OCI-LY3 (cell line): ENCODE data around the gene KRT9.

Source experiments
- H2AFZ ChIP-seq: fragments of 200-600, 300-600 bp; shearing (Covaris generic); 2 replicates; pipeline ENCODE4 v1.6.0; 2014; ENCODE audit warnings: antibody characterized with exemption, low read depth, low read length
- H3K27ac ChIP-seq: fragments of 200-600, 300-600 bp; sonication (generic); 2 replicates; pipeline ENCODE4 v1.5.1; 2014; ENCODE audit warnings: mild to moderate bottlenecking, low read length, moderate library complexity, mixed read lengths
- H3K27me3 ChIP-seq: fragments of 200-600, 300-600 bp; sonication (generic); 2 replicates; pipeline ENCODE4 v1.6.1; 2014; ENCODE audit warnings: low read depth, low read length, mixed read lengths
- H3K36me3 ChIP-seq: fragments of 200-600, 300-600 bp; sonication (generic); replicated peaks from 2 replicates; pipeline ENCODE3; 2014; ENCODE audit warnings: low read depth, low read length, mixed read lengths
- H3K4me1 ChIP-seq: fragments of 300-600, 200-600 bp; sonication (generic); 2 replicates; pipeline ENCODE4 v1.6.1; 2014; ENCODE audit warnings: low read length, mixed read lengths
- H3K4me2 ChIP-seq: fragments of 200-600, 300-600 bp; sonication (generic); 2 replicates; pipeline ENCODE4 v1.6.1; 2014; ENCODE audit warnings: low read length, mixed read lengths
- H3K4me3 ChIP-seq: fragments of 300-600, 200-600 bp; sonication (generic); 2 replicates; pipeline ENCODE4 v1.5.1; 2014; ENCODE audit warnings: antibody characterized with exemption, mild to moderate bottlenecking, low read length, moderate library complexity
- H3K79me2 ChIP-seq: fragments of 300-600, 200-600 bp; shearing (Covaris generic); 2 replicates; pipeline ENCODE4 v1.6.1; 2014; ENCODE audit warnings: mild to moderate bottlenecking, low read length, mixed read lengths
- H3K9ac ChIP-seq: fragments of 300-600, 200-600 bp; shearing (Covaris generic); 2 replicates; pipeline ENCODE4 v1.6.0; 2014; ENCODE audit warnings: mild to moderate bottlenecking, low read length, moderate library complexity
- H3K9me3 ChIP-seq: fragments of 200-600, 300-600 bp; shearing (Covaris generic); 2 replicates; pipeline ENCODE4 v1.6.1; 2014; ENCODE audit warnings: low read length, mixed read lengths; ENCODE audit not compliant: insufficient read depth
- H4K20me1 ChIP-seq: fragments of 200-600, 300-600 bp; sonication (generic); 2 replicates; pipeline ENCODE4 v1.6.1; 2016; ENCODE audit warnings: low read length, mixed read lengths; ENCODE audit not compliant: insufficient read depth
- CTCF ChIP-seq: fragments of 200-600, 300-600 bp; sonication (generic); IDR thresholded peaks from 2 replicates; pipeline ENCODE4 v1.5.1; 2014; ENCODE audit warnings: antibody characterized with exemption, low read length, low read depth
- EZH2phosphoT487 ChIP-seq: fragments of 200-600 bp; shearing (Covaris generic); IDR thresholded peaks from 2 replicates; pipeline ENCODE4 v1.6.1; 2018; ENCODE audit warnings: antibody characterized with exemption, mixed run types, low read depth

Gene KRT9

GRCh38 chr17:41599680-41600079 lies 27.8 kb upstream of the KRT9 start:
- Histone ChIP-seq H3K9ac (no peak overlapping the region), H4K20me1 (no peaks in the 10 kb centered on the region), H3K36me3 (no peaks in the 10 kb centered on the region), H2AFZ (no peak overlapping the region), H3K9me3 (no peaks in the 10 kb centered on the region), H3K4me1 (no peaks in the 10 kb centered on the region), H3K79me2 (no peaks in the 10 kb centered on the region), H3K4me2 (no peak overlapping the region), H3K27ac (no peak overlapping the region), H3K4me3 (no peak overlapping the region), H3K27me3 (peaks cover 16% of the 10 kb centered on the region; the same call in 1 of the 2 replicates)
- TF ChIP-seq EZH2phosphoT487, result no peak
- TF ChIP-seq CTCF, result no peak

GRCh38 chr17:41595585-41595984 lies 23.7 kb upstream of the KRT9 start:
- H2AFZ ChIP-seq, result no peak overlapping the region
- no peak overlapping the region for H3K4me3 ChIP-seq
- H3K27ac ChIP-seq, result no peak overlapping the region
- no peaks in the 10 kb centered on the region for H3K36me3 ChIP-seq
- H3K4me2 ChIP-seq, result no peak overlapping the region
- H3K27me3 ChIP-seq, result 0 out of 2 replicates have a peak, but pooled peaks cover 9% of the 10 kb centered on the region
- TF ChIP-seq EZH2phosphoT487 (no peak), CTCF (no peak)
- no peaks in the 10 kb centered on the region for H4K20me1 ChIP-seq
- H3K4me1 ChIP-seq, result no peaks in the 10 kb centered on the region
- no peaks in the 10 kb centered on the region for H3K9me3 ChIP-seq
- H3K9ac ChIP-seq, result no peak overlapping the region
- H3K79me2 ChIP-seq, result no peaks in the 10 kb centered on the region

GRCh38 chr17:41594363-41594915 lies 22.6 kb upstream of the KRT9 start:
- no peak overlapping the region for H3K9ac ChIP-seq
- no peaks in the 10 kb centered on the region for H3K4me1 ChIP-seq
- peaks cover 14% of the 10 kb centered on the region; the same call in 1 of the 2 replicates for H3K27me3 ChIP-seq
- H3K4me2 ChIP-seq, result no peak overlapping the region
- no peaks in the 10 kb centered on the region for H3K9me3 ChIP-seq
- H4K20me1 ChIP-seq, result no peaks in the 10 kb centered on the region
- H3K79me2 ChIP-seq, result no peaks in the 10 kb centered on the region
- H3K27ac ChIP-seq, result no peak overlapping the region
- H3K4me3 ChIP-seq, result no peak overlapping the region
- no peak overlapping the region for H2AFZ ChIP-seq
- no peaks in the 10 kb centered on the region for H3K36me3 ChIP-seq
- TF ChIP-seq CTCF, result no peak
- no peak for TF ChIP-seq EZH2phosphoT487

GRCh38 chr17:41593306-41593981 lies 21.6 kb upstream of the KRT9 start:
- Histone ChIP-seq H3K9ac (no peak overlapping the region), H4K20me1 (no peaks in the 10 kb centered on the region), H3K27ac (no peak overlapping the region), H3K9me3 (no peaks in the 10 kb centered on the region), H3K4me1 (no peaks in the 10 kb centered on the region), H3K4me2 (no peak overlapping the region), H3K27me3 (peaks cover 16% of the 10 kb centered on the region; the same call in 1 of the 2 replicates), H3K36me3 (no peaks in the 10 kb centered on the region), H3K4me3 (no peak overlapping the region), H2AFZ (no peak overlapping the region), H3K79me2 (no peaks in the 10 kb centered on the region)
- no peak for TF ChIP-seq CTCF
- no peak for TF ChIP-seq EZH2phosphoT487
